ENCODE data around the gene NUMA1. TPM values are rescaled to one million over a fixed set of nuclear protein-coding genes. Genes with fewer than 3 reads are reported as not detected.

The NUMA1 gene
- total and polyA plus RNA-seq, 9 of the 15 experiments (the other 6 are each of a cell fraction or from before 2014, with no cell fraction given) = 4.1 to 104 (median 51.2) TPM

- Histone ChIP-seq H3K9me1 (ENCODE audit: control insufficient read depth, insufficient read depth, low read length) (peaks cover 3% of the 10 kb centered on the region), H3K79me2 (ENCODE audit: control insufficient read depth, insufficient read depth, low read length) (peaks cover 4% of the 10 kb centered on the region; the same call in 1 of the 3 replicates), H3K27ac (ENCODE audit: extremely low read depth, low read depth, low read length) (no peak overlapping the region), H3K4me1 (replicated peaks in 1 of 2; ENCODE audit: control insufficient read depth in 2 of 2, insufficient read depth in 2 of 2, low read length in 2 of 2) (no peaks in the 10 kb centered on the region), H3K4me2 (ENCODE audit: insufficient read depth, low read length) (no peak overlapping the region), H3K36me3 (ENCODE audit: control insufficient read depth, insufficient read depth, low read length) (peaks cover 65% of the 10 kb centered on the region), H3K27me3 (ENCODE audit: control insufficient read depth in 2 of 2, insufficient read depth in 2 of 2, low read length in 2 of 2) (no peaks in the 10 kb centered on the region), H3K9ac (ENCODE audit: insufficient read depth in 1 of 2, low read depth in 2 of 2, low read length in 2 of 2) (no peak overlapping the region), H3K4me3 (no peak overlapping the region), H3K9me3 (replicated peaks; ENCODE audit: control insufficient read depth, insufficient read depth, low read depth, low read length) (no peaks in the 10 kb centered on the region), H4K20me1 (replicated peaks; ENCODE audit: control insufficient read depth, insufficient read depth, low read length) (no peaks in the 10 kb centered on the region), H2AFZ (ENCODE audit: low read depth, low read length) (no peak overlapping the region)
- no TSS peak for BruUV-seq (replicated peaks)
- no peak for DNase-seq (ENCODE audit: extremely low read depth in 1 of 4, low spot score in 3 of 4)
- ATAC-seq = no peak
- ChIA-PET POLR2A (interaction anchor here (0.9 kb wide), 1 partner anchor 27 kb away, joined by 3 read pairs; no protein-coding TSS in a partner anchor), CTCF (ENCODE audit: low intra/inter-chr PET ratio) (interaction anchor here (3.1 kb wide), 1 partner anchor 112 kb away, joined by 14 read pairs; no protein-coding TSS in a partner anchor)
- in situ Hi-C loops (cut with MboI) = no loop called here
- 100% methylated on average over 4 of the region's 4 CpGs for WGBS (ENCODE audit: insufficient coverage, low coverage, missing lambda C conversion rate)
- intact Hi-C loops (cut with micrococcal nuclease) = no loop called here
- FAIRE-seq = no peak
- TF ChIP-seq BMI1 (IDR thresholded peaks at IDR 0.05; ENCODE audit: low read length) (no peak), DPF2 (IDR thresholded peaks at IDR 0.05) (no peak), CHD7 (IDR thresholded peaks at IDR 0.05; ENCODE audit: low read depth, low read length) (no peak), ZBTB12 (CRISPR knock-in tag; IDR thresholded peaks at IDR 0.05) (no peak), BACH1 (tag; IDR thresholded peaks at IDR 0.05) (no peak), FOXJ2 (tag; IDR thresholded peaks at IDR 0.05) (no peak), RFX1 (IDR thresholded peaks at IDR 0.05) (no peak), KDM1A (IDR thresholded peaks at IDR 0.05) (no peak), CBFA2T3 (IDR thresholded peaks at IDR 0.05) (no peak), ZNF586 (CRISPR knock-in tag; conservative IDR thresholded peaks at IDR 0.05) (no peak)
These were observed 101.2 kb downstream of the NUMA1 start for GRCh38 chr11:71979094-71979493.

All from K562 (cell line).